Measurements from ENCODE around the gene TMC4. TPM values are rescaled to one million over a fixed set of nuclear protein-coding genes. Genes with fewer than 3 reads are reported as not detected.

The TMC4 gene
- total and polyA plus RNA-seq, 2 experiments from 2014 or later, result 0.18 TPM; not detected in 1

DNA sequence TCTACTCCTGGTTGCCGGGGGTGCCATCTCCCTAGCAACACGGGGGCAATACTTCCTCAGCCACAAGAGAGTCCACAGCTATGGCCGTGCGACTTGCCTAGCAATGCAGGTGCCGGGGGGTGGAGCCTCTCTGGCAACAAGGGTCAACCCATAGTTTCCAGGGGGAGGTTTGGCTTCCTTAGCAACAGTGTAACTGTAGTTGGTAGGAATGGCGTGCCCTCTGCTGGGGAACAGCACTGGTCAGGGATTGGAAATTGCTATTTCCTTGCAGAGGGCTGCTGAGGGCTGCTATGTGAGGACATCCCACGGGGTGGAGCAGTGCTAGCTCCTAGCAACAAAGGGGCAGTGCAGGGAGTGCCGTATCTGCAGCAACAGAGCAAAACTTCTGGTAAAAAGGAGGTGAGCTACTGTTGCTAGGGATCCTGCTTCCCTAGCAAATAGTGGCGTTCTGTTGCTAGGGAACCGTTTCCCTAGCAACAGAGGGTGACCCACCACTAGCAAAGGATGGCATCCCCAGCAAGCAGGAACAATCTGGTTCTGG lies 7.0 kb upstream of the TMC4 start:
- TF ChIP-seq EZH2phosphoT487 (IDR thresholded peaks at IDR 0.05; ENCODE audit: insufficient read depth, low read depth), result no peak
- TF ChIP-seq EZH2 (IDR thresholded peaks at IDR 0.05; ENCODE audit: insufficient read depth, poor library complexity, severe bottlenecking), result no peak
- Histone ChIP-seq H3K36me3 (ENCODE audit: low read depth) (peaks cover 16% of the 10 kb centered on the region; the same call in 1 of the 2 replicates), H3K27ac (no peak overlapping the region), H3K9me2 (ENCODE audit: insufficient read depth) (no peaks in the 10 kb centered on the region), H3K9me3 (ENCODE audit: low read depth) (no peaks in the 10 kb centered on the region), H3F3A (ENCODE audit: insufficient read depth) (no peaks in the 10 kb centered on the region; the same call in 1 of the 2 replicates), H2AFZ (no peak overlapping the region), H3K4me2 (ENCODE audit: unreplicated experiment) (no peak overlapping the region), H4K20me1 (ENCODE audit: insufficient read depth) (no peaks in the 10 kb centered on the region), H3K4me3 (no peak overlapping the region), H3K79me2 (ENCODE audit: insufficient read depth) (0 out of 2 replicates have a peak, but pooled peaks cover 1% of the 10 kb centered on the region), H3K4me1 (ENCODE audit: insufficient read depth) (no peaks in the 10 kb centered on the region), H3K9ac (no peak overlapping the region), H3K27me3 (replicated peaks; ENCODE audit: insufficient read depth) (no peaks in the 10 kb centered on the region)
- DNase-seq, result peak; percentile 39
- WGBS, 2 experiments (ENCODE audit: low coverage in 1 of 2, low lambda C conversion rate in 2 of 2, missing lambda C conversion rate in 2 of 2), result 60 to 67% methylated on average over 10 of the region's 10 CpGs
- in situ Hi-C loops (cut with MboI), result no loop called here

DNA sequence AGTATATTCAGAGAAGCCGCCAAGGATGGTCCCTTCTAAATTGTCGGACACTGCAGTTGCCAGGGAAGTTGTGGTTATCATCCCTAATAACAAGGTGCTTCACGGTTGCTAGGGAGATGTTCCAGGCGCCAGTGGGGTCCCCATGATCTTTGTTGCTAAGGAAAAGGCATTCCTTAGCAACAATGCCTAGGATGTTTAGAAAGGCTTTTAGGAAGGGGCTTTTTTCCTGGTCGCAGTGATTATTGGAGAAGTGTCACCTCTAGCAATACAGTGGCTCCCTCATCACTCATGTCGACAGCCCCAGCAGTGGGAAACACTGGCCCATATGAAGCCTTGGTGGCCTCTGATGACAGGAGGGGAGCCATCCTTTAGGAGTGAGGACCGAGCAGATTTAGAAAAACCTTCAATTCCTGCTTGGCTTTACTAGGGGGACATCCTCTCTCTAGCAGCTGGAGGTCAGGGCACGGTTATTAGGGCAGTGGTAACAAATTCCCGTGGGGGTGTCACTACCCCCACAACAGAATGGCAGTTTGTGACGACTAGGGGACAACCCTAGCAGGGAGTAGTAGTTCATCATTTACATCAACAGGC lies 6.4 kb upstream of the TMC4 start:
- TF ChIP-seq EZH2 (IDR thresholded peaks at IDR 0.05; ENCODE audit: insufficient read depth, poor library complexity, severe bottlenecking), result no peak
- TF ChIP-seq EZH2phosphoT487 (IDR thresholded peaks at IDR 0.05; ENCODE audit: insufficient read depth, low read depth), result no peak
- Histone ChIP-seq H3K9me2 (ENCODE audit: insufficient read depth) (no peaks in the 10 kb centered on the region), H3K27me3 (replicated peaks; ENCODE audit: insufficient read depth) (no peaks in the 10 kb centered on the region), H3K4me2 (ENCODE audit: unreplicated experiment) (no peak overlapping the region), H3K9ac (no peak overlapping the region), H3K4me3 (no peak overlapping the region), H3K9me3 (ENCODE audit: low read depth) (no peaks in the 10 kb centered on the region), H3K27ac (no peak overlapping the region), H2AFZ (no peak overlapping the region), H3K79me2 (ENCODE audit: insufficient read depth) (no peaks in the 10 kb centered on the region), H3K36me3 (ENCODE audit: low read depth) (peaks cover 16% of the 10 kb centered on the region; the same call in 1 of the 2 replicates), H4K20me1 (ENCODE audit: insufficient read depth) (no peaks in the 10 kb centered on the region), H3F3A (ENCODE audit: insufficient read depth) (no peaks in the 10 kb centered on the region; the same call in 1 of the 2 replicates), H3K4me1 (ENCODE audit: insufficient read depth) (no peaks in the 10 kb centered on the region)
- in situ Hi-C loops (cut with MboI), result no loop called here
- 97 to 98% methylated on average over 9 to 10 of the region's 10 CpGs for WGBS, 2 experiments (ENCODE audit: low coverage in 1 of 2, low lambda C conversion rate in 2 of 2, missing lambda C conversion rate in 2 of 2)
- no peak for DNase-seq

DNA sequence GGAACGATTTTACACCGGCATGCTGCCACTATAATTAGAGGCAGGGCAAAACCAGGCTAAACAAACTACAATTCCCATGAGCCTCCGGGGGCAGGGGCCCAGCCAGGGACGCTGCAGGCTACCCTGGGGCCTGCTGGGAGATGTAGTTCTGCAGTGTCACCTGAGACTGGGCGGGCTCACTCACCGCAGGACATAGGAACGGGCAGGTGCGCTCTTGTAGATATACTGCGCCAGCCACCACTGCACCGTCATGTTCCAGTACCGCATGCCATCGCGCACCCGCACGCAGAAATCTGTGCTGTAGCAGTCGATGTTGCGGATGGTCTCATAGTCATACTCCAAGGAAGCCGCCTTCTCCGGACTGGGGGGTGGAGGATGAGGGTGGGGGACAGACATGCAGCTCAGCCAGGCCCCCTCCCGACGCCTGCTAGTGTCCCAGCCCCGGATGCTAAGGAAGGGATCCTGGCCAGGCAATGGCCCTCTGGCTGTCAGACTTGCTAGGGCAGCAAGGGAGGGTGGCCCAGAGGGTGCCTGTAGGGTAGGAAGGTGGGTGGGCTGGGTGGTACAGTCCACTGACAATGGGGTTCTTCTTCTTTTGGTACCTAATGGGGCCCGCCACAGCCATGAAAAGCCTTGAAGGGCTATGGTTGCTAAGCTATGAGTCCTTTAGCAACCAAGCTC lies 5.8 kb upstream of the TMC4 start:
- no peak overlapping the region for H2AFZ ChIP-seq
- H3F3A ChIP-seq (ENCODE audit: insufficient read depth), result no peaks in the 10 kb centered on the region; the same call in 1 of the 2 replicates
- no peak overlapping the region for H3K9ac ChIP-seq
- H3K4me1 ChIP-seq (ENCODE audit: insufficient read depth), result no peaks in the 10 kb centered on the region
- H3K79me2 ChIP-seq (ENCODE audit: insufficient read depth), result no peaks in the 10 kb centered on the region
- no peaks in the 10 kb centered on the region for H3K9me3 ChIP-seq (ENCODE audit: low read depth)
- in situ Hi-C loops (cut with MboI), result no loop called here
- peak; percentile 30 for DNase-seq
- H3K9me2 ChIP-seq (ENCODE audit: insufficient read depth), result no peaks in the 10 kb centered on the region
- no peak for TF ChIP-seq EZH2phosphoT487 (IDR thresholded peaks at IDR 0.05; ENCODE audit: insufficient read depth, low read depth)
- no peak for TF ChIP-seq EZH2 (IDR thresholded peaks at IDR 0.05; ENCODE audit: insufficient read depth, poor library complexity, severe bottlenecking)
- H3K4me3 ChIP-seq, result no peak overlapping the region
- no peaks in the 10 kb centered on the region for H3K27me3 ChIP-seq (replicated peaks; ENCODE audit: insufficient read depth)
- 78 to 82% methylated on average over 22 to 23 of the region's 23 CpGs for WGBS, 2 experiments (ENCODE audit: low coverage in 1 of 2, low lambda C conversion rate in 2 of 2, missing lambda C conversion rate in 2 of 2)
- no peak overlapping the region for H3K4me2 ChIP-seq (ENCODE audit: unreplicated experiment)
- no peak overlapping the region for H3K27ac ChIP-seq
- H4K20me1 ChIP-seq (ENCODE audit: insufficient read depth), result no peaks in the 10 kb centered on the region
- H3K36me3 ChIP-seq (ENCODE audit: low read depth), result peaks cover 16% of the 10 kb centered on the region; the same call in 1 of the 2 replicates

DNA sequence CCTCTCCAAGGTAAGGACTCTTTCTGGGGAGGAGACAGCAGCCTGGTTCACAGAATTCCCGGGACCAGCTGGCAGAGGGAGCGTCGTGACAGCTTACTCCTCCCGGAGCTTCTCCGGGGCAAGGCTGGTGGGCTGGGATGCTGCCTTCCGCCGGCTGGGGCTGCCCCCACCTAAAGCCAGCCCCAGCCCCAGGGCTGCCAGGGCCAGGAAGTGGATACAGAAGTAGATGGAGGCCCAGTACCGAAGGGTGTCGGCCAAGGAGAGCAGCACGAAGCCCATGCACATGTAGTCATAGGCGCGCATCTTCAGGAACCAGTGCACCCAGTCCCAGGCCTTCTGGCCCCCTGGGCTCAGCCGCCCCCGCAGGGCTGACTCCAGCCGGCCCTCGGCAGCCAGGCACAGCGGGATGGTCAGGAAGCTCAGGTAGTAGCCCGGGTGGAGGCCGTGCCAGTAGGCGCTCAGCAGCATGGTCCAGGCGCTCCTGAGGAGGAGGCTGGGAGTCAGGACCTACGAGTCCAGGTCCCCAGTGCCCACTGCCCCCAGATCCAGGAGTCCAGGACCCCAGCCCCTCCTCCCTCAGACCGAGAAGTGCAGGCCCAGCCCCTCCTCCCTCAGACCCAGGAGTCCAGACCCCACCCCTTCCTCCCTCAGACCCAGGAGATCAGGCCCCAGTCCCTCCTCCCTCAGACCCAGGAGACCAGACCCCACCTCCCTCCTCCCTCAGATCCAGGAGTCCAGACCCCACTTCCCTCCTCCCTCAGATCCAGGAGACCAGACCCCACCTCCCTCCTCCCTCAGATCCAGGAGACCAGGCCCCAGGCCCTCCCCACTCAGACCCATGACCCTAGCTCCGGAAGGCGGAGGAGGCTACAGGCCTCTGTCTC lies 1.2 kb upstream of the TMC4 start:
- H3K4me1 ChIP-seq (ENCODE audit: insufficient read depth), result no peaks in the 10 kb centered on the region
- no peaks in the 10 kb centered on the region for H3K9me3 ChIP-seq (ENCODE audit: low read depth)
- peaks cover 9% of the 10 kb centered on the region; the same call in 1 of the 2 replicates for H3K36me3 ChIP-seq (ENCODE audit: low read depth)
- H3K27ac ChIP-seq, result no peak overlapping the region
- no peak overlapping the region for H2AFZ ChIP-seq
- no peaks in the 10 kb centered on the region for H4K20me1 ChIP-seq (ENCODE audit: insufficient read depth)
- 51 to 62% methylated on average over 24 to 25 of the region's 25 CpGs for WGBS, 2 experiments (ENCODE audit: low coverage in 1 of 2, low lambda C conversion rate in 2 of 2, missing lambda C conversion rate in 2 of 2)
- H3K79me2 ChIP-seq (ENCODE audit: insufficient read depth), result no peaks in the 10 kb centered on the region
- H3K4me2 ChIP-seq (ENCODE audit: unreplicated experiment), result no peak overlapping the region
- H3K9ac ChIP-seq, result no peak overlapping the region
- DNase-seq, result no peak
- H3K27me3 ChIP-seq (replicated peaks; ENCODE audit: insufficient read depth), result no peaks in the 10 kb centered on the region
- H3K4me3 ChIP-seq, result no peak overlapping the region
- no peaks in the 10 kb centered on the region for H3K9me2 ChIP-seq (ENCODE audit: insufficient read depth)
- TF ChIP-seq EZH2 (IDR thresholded peaks at IDR 0.05; ENCODE audit: insufficient read depth, poor library complexity, severe bottlenecking) (no peak), EZH2phosphoT487 (IDR thresholded peaks at IDR 0.05; ENCODE audit: insufficient read depth, low read depth) (no peak)
- no peaks in the 10 kb centered on the region for H3F3A ChIP-seq (ENCODE audit: insufficient read depth)
- in situ Hi-C loops (cut with MboI), result no loop called here
